GM10248 (cell line): Measurements from ENCODE around the gene PKD1L1.

ENCODE experiments used
- CTCF ChIA-PET: fragments of 300-600 bp; sonication (Branson Sonifier 250); formaldehyde crosslinking; extraction: SDS; loops from one replicate; lab custom pipeline; 2021; ENCODE audit warnings: antibody characterized with exemption; lab: Yijun Ruan, JAX
- POLR2A ChIA-PET: fragments of 350-650 bp; sonication (Branson Sonifier 250); formaldehyde crosslinking; extraction: SDS; loops from one replicate; lab custom pipeline; 2020; ENCODE audit warnings: antibody characterized with exemption; lab: Yijun Ruan, JAX
- DNase-seq: peaks from one replicate; pipeline ENCODE4 v3.0.0; 2012; ENCODE audit errors: extremely low spot score
- CTCF ChIP-seq: IDR thresholded peaks from 2 replicates; pipeline ENCODE4 v1.5.1; 2012; ENCODE audit warnings: mild to moderate bottlenecking, low read depth; ENCODE audit errors: extremely low read depth, missing control alignments, control extremely low read depth

PKD1L1 gene

GRCh38 chr7:47811632-47812380, 136.5 kb downstream of the PKD1L1 start:
- ChIA-PET CTCF (interaction anchor here (1.8 to 3.6 kb wide), 2 partner anchors 8 to 545 kb away, joined by 6 to 25 read pairs; no protein-coding TSS in a partner anchor), POLR2A (no interaction called here)
- DNase-seq, result no peak
- TF ChIP-seq CTCF, result no peak

- CTCF ChIA-PET, result interaction anchor here (1.0 to 3.6 kb wide), 3 partner anchors 10 to 553 kb away, joined by 4 to 25 read pairs (median 4); no protein-coding TSS in a partner anchor
- DNase-seq, result no peak
- no peak for TF ChIP-seq CTCF
- POLR2A ChIA-PET, result no interaction called here
These were observed 138.9 kb downstream of the PKD1L1 start for GRCh38 chr7:47809387-47809786.

- CTCF ChIA-PET, result interaction anchor here (1.1 to 3.6 kb wide), 3 partner anchors 11 to 365 kb away, joined by 3 to 25 read pairs (median 3); no protein-coding TSS in a partner anchor
- TF ChIP-seq CTCF, result no peak
- DNase-seq, result no peak
- POLR2A ChIA-PET, result no interaction called here
These were observed 139.9 kb downstream of the PKD1L1 start for GRCh38 chr7:47808321-47808720.

- CTCF ChIA-PET, result interaction anchor here (0.9 to 1.2 kb wide), 3 partner anchors 11 to 364 kb away, joined by 3 to 4 read pairs (median 3); no protein-coding TSS in a partner anchor
- POLR2A ChIA-PET, result no interaction called here
- no peak for DNase-seq
- no peak for TF ChIP-seq CTCF
These were observed 140.5 kb downstream of the PKD1L1 start for GRCh38 chr7:47807756-47808155.

- CTCF ChIA-PET, result interaction anchor here (0.9 to 1.2 kb wide), 3 partner anchors 12 to 364 kb away, joined by 3 to 4 read pairs (median 3); no protein-coding TSS in a partner anchor
- POLR2A ChIA-PET, result no interaction called here
These were observed 141.1 kb downstream of the PKD1L1 start for GRCh38 chr7:47807126-47807525.

More at GRCh38 chr7:47807126-47807525, 141.1 kb downstream of the PKD1L1 start:
- no peak for DNase-seq
- TF ChIP-seq CTCF, result no peak
